ENCODE measurements around the gene ZNF726.
"Not testable (repeated sequence)": the region's sequence is repeated elsewhere in the genome, so short reads cannot be mapped to it uniquely, and the experiment has no call there.

ZNF726 gene

DNA sequence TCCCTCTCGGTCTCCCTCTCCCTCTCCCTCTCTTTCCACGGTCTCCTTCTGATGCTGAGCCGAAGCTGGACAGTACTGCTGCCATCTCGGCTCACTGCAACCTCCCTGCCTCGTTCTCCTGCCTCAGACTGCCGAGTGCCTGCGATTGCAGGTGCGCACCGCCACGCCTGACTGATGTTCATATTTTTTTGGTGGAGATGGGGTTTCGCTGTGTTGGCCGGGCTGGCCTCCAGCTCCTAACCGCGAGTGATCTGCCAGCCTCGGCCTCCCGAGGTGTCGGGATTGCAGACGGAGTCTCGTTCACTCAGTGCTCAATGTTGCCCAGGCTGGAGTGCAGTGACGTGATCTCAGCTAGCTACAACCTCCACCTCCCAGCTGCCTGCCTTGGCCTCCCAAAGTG lies 48.7 kb downstream of the ZNF726 start:
- not testable (repeated sequence) for H3K4me3 ChIP-seq (ENCODE audit: insufficient read depth in 1 of 2, low read depth in 1 of 2, low read length in 2 of 2); H3K14ac ChIP-seq (ENCODE audit: low read length in 2 of 2); H3K9ac ChIP-seq (ENCODE audit: low read length); H2BK15ac ChIP-seq (ENCODE audit: low read depth, poor library complexity, severe bottlenecking); H3K4me1 ChIP-seq (ENCODE audit: control insufficient read depth, insufficient read depth, low read depth, low read length); H4K8ac ChIP-seq (ENCODE audit: low read length); H2BK120ac ChIP-seq (ENCODE audit: low read depth, low read length); H3K79me1 ChIP-seq (replicated peaks; ENCODE audit: low read length, poor library complexity, severe bottlenecking); H3K4me2 ChIP-seq (ENCODE audit: low read length, poor library complexity, severe bottlenecking); H2AFZ ChIP-seq (ENCODE audit: low read depth, low read length); H2BK5ac ChIP-seq (ENCODE audit: low read depth, low read length, poor library complexity, severe bottlenecking); H3K27ac ChIP-seq (ENCODE audit: low read length, poor library complexity, severe bottlenecking); H3K36me3 ChIP-seq (ENCODE audit: control insufficient read depth in 1 of 2, insufficient read depth in 2 of 2, low read depth in 1 of 2, low read length in 2 of 2); H2BK12ac ChIP-seq (ENCODE audit: low read length in 2 of 2); H4K91ac ChIP-seq (ENCODE audit: low read length); H2AK5ac ChIP-seq (ENCODE audit: low read length, severe bottlenecking); H3K27me3 ChIP-seq (ENCODE audit: control insufficient read depth in 1 of 2, insufficient read depth in 1 of 2, low read length in 2 of 2); H3K23ac ChIP-seq (ENCODE audit: low read length in 2 of 2); H3K4ac ChIP-seq (ENCODE audit: low read depth in 1 of 2, low read length in 2 of 2); DNase-seq; H3K18ac ChIP-seq (ENCODE audit: low read depth in 1 of 2, low read length in 2 of 2)
- WGBS = 94% methylated on average over 14 of the region's 20 CpGs
- H3K9me3 ChIP-seq (ENCODE audit: control insufficient read depth, low read length) = peaks cover 22% of the 10 kb centered on the region

DNA sequence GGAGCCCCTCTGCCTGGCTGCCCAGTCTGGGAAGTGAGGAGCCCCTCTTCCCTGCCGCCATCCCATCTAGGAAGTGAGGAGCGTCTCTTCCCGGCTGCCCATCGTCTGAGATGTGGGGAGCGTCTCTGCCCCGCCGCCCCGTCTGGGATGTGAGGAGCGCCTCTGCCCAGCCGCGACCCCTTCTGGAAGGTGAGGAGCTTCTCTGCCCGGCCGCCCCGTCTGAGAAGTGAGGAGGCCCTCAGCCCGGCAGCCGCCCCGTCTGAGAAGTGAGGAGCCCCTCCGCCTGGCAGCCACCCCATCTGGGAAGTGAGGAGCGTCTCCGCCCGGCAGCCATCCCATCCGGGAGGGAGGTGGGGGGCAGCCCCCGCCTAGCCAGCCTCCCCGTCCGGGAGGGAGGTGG lies 49.2 kb downstream of the ZNF726 start:
- H3K18ac ChIP-seq (ENCODE audit: low read depth in 1 of 2, low read length in 2 of 2); H3K4me1 ChIP-seq (ENCODE audit: control insufficient read depth, insufficient read depth, low read depth, low read length); DNase-seq; H3K79me1 ChIP-seq (replicated peaks; ENCODE audit: low read length, poor library complexity, severe bottlenecking); H2BK15ac ChIP-seq (ENCODE audit: low read depth, poor library complexity, severe bottlenecking); H3K27me3 ChIP-seq (ENCODE audit: control insufficient read depth in 1 of 2, insufficient read depth in 1 of 2, low read length in 2 of 2); H4K8ac ChIP-seq (ENCODE audit: low read length); H3K36me3 ChIP-seq (ENCODE audit: control insufficient read depth in 1 of 2, insufficient read depth in 2 of 2, low read depth in 1 of 2, low read length in 2 of 2); H3K23ac ChIP-seq (ENCODE audit: low read length in 2 of 2); H2AK5ac ChIP-seq (ENCODE audit: low read length, severe bottlenecking); H2AFZ ChIP-seq (ENCODE audit: low read depth, low read length); H2BK5ac ChIP-seq (ENCODE audit: low read depth, low read length, poor library complexity, severe bottlenecking); H3K4ac ChIP-seq (ENCODE audit: low read depth in 1 of 2, low read length in 2 of 2); H3K27ac ChIP-seq (ENCODE audit: low read length, poor library complexity, severe bottlenecking); H3K4me3 ChIP-seq (ENCODE audit: insufficient read depth in 1 of 2, low read depth in 1 of 2, low read length in 2 of 2); H3K4me2 ChIP-seq (ENCODE audit: low read length, poor library complexity, severe bottlenecking); H3K9ac ChIP-seq (ENCODE audit: low read length); H2BK120ac ChIP-seq (ENCODE audit: low read depth, low read length); H3K14ac ChIP-seq (ENCODE audit: low read length in 2 of 2); H2BK12ac ChIP-seq (ENCODE audit: low read length in 2 of 2); H4K91ac ChIP-seq (ENCODE audit: low read length): not testable (repeated sequence)
- WGBS = 94% methylated on average over 10 of the region's 25 CpGs
- peaks cover 22% of the 10 kb centered on the region for H3K9me3 ChIP-seq (ENCODE audit: control insufficient read depth, low read length)

DNA sequence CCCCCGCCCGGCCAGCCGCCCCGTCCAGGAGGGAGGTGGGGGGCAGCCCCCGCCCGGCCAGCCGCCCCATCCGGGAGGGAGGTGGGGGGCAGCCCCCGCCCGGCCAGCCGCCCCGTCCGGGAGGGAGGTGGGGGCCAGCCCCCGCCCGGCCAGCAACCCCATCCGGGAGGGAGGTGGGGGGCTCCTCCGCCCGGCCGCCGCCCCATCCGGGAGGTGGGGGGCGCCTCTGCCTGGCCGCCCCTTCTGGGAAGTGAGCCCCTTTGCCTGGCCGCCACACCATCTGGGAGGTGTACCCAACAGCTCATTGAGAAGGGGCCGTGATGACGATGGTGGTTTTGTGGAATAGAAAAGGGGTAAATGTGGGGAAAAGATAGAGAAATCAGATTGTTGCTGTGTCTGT lies 49.6 kb downstream of the ZNF726 start:
- H3K18ac ChIP-seq (ENCODE audit: low read depth in 1 of 2, low read length in 2 of 2); H3K4me2 ChIP-seq (ENCODE audit: low read length, poor library complexity, severe bottlenecking); DNase-seq; H2BK15ac ChIP-seq (ENCODE audit: low read depth, poor library complexity, severe bottlenecking); H4K91ac ChIP-seq (ENCODE audit: low read length); H2BK120ac ChIP-seq (ENCODE audit: low read depth, low read length); H3K27me3 ChIP-seq (ENCODE audit: control insufficient read depth in 1 of 2, insufficient read depth in 1 of 2, low read length in 2 of 2); H3K23ac ChIP-seq (ENCODE audit: low read length in 2 of 2); H3K36me3 ChIP-seq (ENCODE audit: control insufficient read depth in 1 of 2, insufficient read depth in 2 of 2, low read depth in 1 of 2, low read length in 2 of 2); H2BK5ac ChIP-seq (ENCODE audit: low read depth, low read length, poor library complexity, severe bottlenecking); H4K8ac ChIP-seq (ENCODE audit: low read length); H2AK5ac ChIP-seq (ENCODE audit: low read length, severe bottlenecking); H3K4me3 ChIP-seq (ENCODE audit: insufficient read depth in 1 of 2, low read depth in 1 of 2, low read length in 2 of 2); H3K79me1 ChIP-seq (replicated peaks; ENCODE audit: low read length, poor library complexity, severe bottlenecking); H2BK12ac ChIP-seq (ENCODE audit: low read length in 2 of 2); H3K14ac ChIP-seq (ENCODE audit: low read length in 2 of 2); H3K27ac ChIP-seq (ENCODE audit: low read length, poor library complexity, severe bottlenecking); H3K4me1 ChIP-seq (ENCODE audit: control insufficient read depth, insufficient read depth, low read depth, low read length); H2AFZ ChIP-seq (ENCODE audit: low read depth, low read length); H3K9ac ChIP-seq (ENCODE audit: low read length); H3K4ac ChIP-seq (ENCODE audit: low read depth in 1 of 2, low read length in 2 of 2): not testable (repeated sequence)
- peaks cover 22% of the 10 kb centered on the region for H3K9me3 ChIP-seq (ENCODE audit: control insufficient read depth, low read length)
- WGBS = 93% methylated on average over 15 of the region's 26 CpGs

DNA sequence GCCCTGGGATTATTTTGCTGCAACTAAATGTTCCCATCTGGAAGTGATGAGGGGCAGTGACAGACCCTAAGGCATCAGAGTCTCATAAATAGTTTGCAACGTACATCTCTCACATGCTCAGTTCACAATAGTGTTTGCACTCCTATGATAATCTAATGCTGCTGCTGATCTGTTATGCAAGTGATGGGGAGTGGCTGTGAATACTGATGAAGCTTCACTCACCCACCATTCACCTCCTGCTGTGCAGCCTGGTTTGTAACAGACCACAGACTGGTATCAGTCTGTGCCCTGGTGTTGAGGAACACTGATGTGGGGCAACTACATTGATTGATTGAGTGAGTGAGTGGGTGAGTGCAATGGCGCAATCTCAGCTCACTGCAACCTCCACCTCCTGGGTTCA lies 54.9 kb downstream of the ZNF726 start:
- no peak overlapping the region for H3K4ac ChIP-seq (ENCODE audit: low read depth in 1 of 2, low read length in 2 of 2)
- no peaks in the 10 kb centered on the region for H3K27me3 ChIP-seq (ENCODE audit: control insufficient read depth in 1 of 2, insufficient read depth in 1 of 2, low read length in 2 of 2)
- no peak overlapping the region for H2BK120ac ChIP-seq (ENCODE audit: low read depth, low read length)
- H4K8ac ChIP-seq (ENCODE audit: low read length) = no peak overlapping the region
- H3K27ac ChIP-seq (ENCODE audit: low read length, poor library complexity, severe bottlenecking) = no peak overlapping the region
- no peak overlapping the region for H3K23ac ChIP-seq (ENCODE audit: low read length in 2 of 2)
- H3K9me3 ChIP-seq (ENCODE audit: control insufficient read depth, low read length) = peaks cover 27% of the 10 kb centered on the region
- no peak for DNase-seq
- H3K4me1 ChIP-seq (ENCODE audit: control insufficient read depth, insufficient read depth, low read depth, low read length) = no peaks in the 10 kb centered on the region
- H3K36me3 ChIP-seq (ENCODE audit: control insufficient read depth in 1 of 2, insufficient read depth in 2 of 2, low read depth in 1 of 2, low read length in 2 of 2) = peaks cover 0 to 2% of the 10 kb centered on the region in 2 experiments
- H2BK12ac ChIP-seq (ENCODE audit: low read length in 2 of 2) = no peak overlapping the region
- H4K91ac ChIP-seq (ENCODE audit: low read length) = no peak overlapping the region
- H3K14ac ChIP-seq (ENCODE audit: low read length in 2 of 2) = no peak overlapping the region
- H2AK5ac ChIP-seq (ENCODE audit: low read length, severe bottlenecking) = no peak overlapping the region
- WGBS = no CpG with 5 or more reads among the region's 2 CpGs
- no peak overlapping the region for H3K4me2 ChIP-seq (ENCODE audit: low read length, poor library complexity, severe bottlenecking)
- no peak overlapping the region for H3K18ac ChIP-seq (ENCODE audit: low read depth in 1 of 2, low read length in 2 of 2)
- H2BK5ac ChIP-seq (ENCODE audit: low read depth, low read length, poor library complexity, severe bottlenecking) = no peak overlapping the region
- no peak overlapping the region for H3K9ac ChIP-seq (ENCODE audit: low read length)
- no peak overlapping the region for H3K4me3 ChIP-seq (ENCODE audit: insufficient read depth in 1 of 2, low read depth in 1 of 2, low read length in 2 of 2)
- H3K79me1 ChIP-seq (replicated peaks; ENCODE audit: low read length, poor library complexity, severe bottlenecking) = no peaks in the 10 kb centered on the region
- no peak overlapping the region for H2AFZ ChIP-seq (ENCODE audit: low read depth, low read length)
- H2BK15ac ChIP-seq (ENCODE audit: low read depth, poor library complexity, severe bottlenecking) = no peak overlapping the region

All from mesenchymal stem cell (in vitro differentiated cells and primary cell).